Stimulated activated CD4-positive, alpha-beta T cell treated with anti-CD3 and anti-CD28 coated beads, Interleukin-15, amount 100 ng/mL, for 48 hours (primary cell): ENCODE results near the gene RTP2.

ENCODE experiments used
- DNase-seq, 2 donors: peaks; one replicate each; pipeline ENCODE4 v3.0.0-alpha.2; 2020; ENCODE audit warnings: low read depth in 2 of 2

Gene RTP2

GRCh38 chr3:187738331-187739093, 36.2 kb upstream of the RTP2 start:
- DNase-seq, result peak; percentile 51 to 62

GRCh38 chr3:187738071-187738330, 35.6 kb upstream of the RTP2 start:
- no peak for DNase-seq

DNA sequence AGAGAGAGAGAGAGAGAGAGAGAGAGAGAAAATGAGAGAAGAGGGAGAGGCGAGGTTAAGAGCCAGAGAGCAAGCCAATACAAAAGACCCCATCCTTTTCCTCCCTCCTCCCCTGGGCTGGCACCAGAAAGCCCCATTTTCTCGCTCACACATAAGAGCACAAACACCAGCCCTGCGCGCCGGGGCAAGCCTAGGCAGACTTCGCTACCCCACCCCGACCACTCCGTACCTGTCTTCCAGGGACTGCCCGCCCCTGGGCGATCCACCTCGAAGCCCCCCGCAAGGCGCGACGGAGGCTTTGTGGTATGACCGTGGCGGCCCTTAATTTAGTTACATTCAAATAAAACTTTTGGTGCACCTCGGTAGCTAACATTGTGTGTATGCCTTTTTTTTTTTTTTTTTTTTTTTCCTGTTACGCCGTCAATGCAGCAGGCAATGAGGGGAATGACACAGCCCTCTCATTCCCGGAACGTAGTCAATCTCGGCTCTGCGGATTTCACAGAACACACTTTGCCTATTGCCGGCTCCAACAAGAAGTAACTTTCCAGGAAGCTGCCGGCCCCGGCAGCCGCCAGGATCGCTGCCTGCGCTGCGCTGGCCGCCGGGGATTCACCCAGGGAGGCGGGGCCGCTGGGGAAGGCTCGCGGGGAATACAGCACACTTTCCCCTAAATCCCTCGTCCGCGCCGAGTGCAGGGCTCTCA, 35.2 kb upstream of the RTP2 start:
- DNase-seq, result peak; percentile 24 to 43

GRCh38 chr3:187737006-187737367, 34.6 kb upstream of the RTP2 start:
- no peak for DNase-seq

GRCh38 chr3:187736418-187736871, 34.1 kb upstream of the RTP2 start:
- DNase-seq, result no peak

DNA sequence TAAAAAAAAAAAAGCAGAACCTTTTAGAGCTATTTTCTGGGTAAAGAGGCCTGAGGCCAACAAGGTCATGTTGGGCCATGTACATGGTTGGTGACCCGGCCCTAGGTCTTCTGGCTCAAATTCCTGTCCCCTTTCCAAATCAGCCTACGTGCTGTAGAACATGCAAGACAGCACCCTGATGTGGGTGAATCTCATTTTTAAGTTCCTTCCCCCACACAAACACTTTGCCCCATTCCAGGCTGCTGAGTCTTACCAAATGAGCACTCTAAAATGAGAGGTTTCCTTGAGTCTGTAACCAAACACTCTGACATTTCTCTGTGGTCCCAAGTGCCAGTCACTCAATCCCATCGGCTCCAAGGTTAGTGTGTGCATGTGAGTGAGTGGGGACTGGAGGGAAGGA, 33.5 kb upstream of the RTP2 start:
- DNase-seq, result no peak

- DNase-seq, result no peak
Observed at GRCh38 chr3:187735383-187735782, 33.0 kb upstream of the RTP2 start.

- DNase-seq, result no peak
Observed at GRCh38 chr3:187734841-187735240, 32.5 kb upstream of the RTP2 start.

DNA sequence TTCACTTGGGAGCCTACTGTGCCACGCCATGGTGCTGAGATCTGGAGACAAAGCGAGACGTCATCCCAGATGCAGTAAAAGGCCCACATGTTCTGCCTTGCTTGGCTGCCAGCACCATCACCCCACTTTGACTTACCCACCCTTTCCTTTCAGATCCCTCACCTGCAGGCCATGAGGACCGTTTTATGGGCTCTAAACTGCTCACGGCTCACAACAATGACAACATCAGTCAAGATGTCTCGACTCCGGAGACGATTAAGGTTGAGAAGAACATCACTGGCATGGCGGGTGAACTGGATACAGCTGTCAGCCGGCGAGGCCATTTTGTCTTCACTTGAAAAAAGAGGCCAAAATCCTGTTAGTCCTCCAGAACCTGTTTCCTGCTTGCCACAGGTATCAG, 31.0 kb upstream of the RTP2 start:
- DNase-seq, result no peak

- DNase-seq, result no peak
Observed at GRCh38 chr3:187729598-187729997, 27.2 kb upstream of the RTP2 start.

DNA sequence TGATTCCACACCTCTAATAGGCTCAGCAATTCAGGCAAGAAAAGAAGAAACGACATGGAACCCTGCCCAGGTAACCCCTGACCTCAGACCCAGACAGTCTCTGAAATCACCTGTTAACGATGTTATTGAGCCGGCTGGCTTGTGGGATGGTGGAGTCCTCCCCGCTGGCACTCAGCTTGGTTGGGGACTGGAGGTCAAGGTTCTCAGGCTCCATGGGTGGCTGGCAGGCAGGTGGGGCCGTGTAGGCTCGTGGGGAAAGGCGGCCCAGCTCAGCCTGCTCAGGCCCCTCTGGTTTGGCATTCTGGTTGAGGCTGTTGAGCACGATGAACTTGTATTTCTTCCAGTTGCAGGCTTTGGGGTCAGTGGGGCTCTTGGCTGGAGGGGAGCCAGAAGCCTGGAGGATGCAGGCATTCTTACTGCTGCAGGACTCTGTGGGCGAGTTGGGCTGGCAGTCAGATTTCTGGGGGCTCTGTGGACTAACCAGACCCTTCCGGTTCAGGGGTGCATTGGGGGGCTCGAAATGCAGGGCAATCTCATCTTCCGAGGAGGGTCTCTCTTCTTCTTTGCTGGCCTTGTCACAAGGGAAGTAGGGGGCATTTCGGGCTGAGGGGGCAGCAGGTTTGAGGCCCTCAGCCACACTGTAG, 26.7 kb upstream of the RTP2 start:
- no peak for DNase-seq

DNA sequence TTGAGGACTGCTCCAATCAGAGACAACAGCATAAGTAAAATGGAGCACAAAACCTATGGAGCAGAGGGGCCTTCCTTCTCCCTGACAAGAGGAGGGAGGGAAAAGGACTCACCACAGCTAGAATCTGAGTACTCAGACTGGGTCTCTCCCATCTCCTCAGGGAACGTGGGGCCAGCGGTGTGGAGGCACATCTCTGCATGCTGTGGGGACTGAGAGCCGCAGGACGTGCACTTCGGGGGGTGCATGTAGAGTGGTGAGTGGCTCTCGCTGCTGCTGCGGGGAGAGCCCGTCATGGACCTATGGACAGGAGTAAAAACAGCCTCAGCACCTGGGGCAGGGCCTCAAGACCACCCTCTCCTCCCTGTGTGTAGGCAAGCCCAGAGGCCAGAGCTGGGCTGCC, 25.9 kb upstream of the RTP2 start:
- DNase-seq, result no peak

DNA sequence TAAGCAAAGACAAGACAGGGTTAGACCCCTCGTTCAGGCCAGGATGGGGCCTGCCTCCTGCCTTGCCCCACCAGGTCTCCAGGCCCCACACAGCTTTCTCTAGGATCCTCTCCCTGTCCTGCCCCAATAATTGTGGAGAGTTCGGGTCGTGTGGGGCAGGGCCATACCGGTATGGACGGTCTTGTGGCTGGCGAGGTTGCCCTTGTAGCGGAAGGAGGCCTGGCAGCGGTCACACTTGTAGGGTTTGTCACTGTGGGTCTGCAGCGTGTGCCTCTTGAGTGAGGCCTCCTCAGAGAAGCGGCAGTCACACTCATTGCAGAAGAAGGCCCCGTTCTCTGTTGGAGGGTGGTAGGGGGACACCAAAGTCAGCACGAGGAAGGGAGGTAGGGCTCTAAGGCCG, 24.2 kb upstream of the RTP2 start:
- DNase-seq, result no peak

GRCh38 chr3:187725653-187726370, 23.5 kb upstream of the RTP2 start:
- no peak for DNase-seq

DNA sequence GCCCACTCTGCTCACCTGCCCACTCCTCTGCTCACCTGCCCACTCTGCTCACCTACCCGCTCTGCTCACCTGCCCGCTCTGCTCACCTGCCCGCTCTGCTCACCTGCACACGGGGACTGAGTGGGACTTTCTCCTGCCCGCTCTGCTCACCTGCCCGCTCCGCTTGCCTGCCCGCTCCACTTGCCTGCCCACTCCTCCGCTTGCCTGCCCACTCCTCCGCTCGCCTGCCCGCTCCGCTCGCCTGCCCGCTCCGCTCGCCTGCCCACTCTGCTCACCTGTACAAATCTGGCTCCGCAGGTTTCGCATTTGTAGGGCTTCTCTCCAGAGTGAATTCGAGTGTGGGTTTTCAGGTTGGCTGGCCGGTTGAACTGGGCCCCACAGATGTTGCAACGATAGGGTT, 22.9 kb upstream of the RTP2 start:
- DNase-seq, result no peak

- no peak for DNase-seq
Observed at GRCh38 chr3:187722206-187722612, 19.9 kb upstream of the RTP2 start.

DNA sequence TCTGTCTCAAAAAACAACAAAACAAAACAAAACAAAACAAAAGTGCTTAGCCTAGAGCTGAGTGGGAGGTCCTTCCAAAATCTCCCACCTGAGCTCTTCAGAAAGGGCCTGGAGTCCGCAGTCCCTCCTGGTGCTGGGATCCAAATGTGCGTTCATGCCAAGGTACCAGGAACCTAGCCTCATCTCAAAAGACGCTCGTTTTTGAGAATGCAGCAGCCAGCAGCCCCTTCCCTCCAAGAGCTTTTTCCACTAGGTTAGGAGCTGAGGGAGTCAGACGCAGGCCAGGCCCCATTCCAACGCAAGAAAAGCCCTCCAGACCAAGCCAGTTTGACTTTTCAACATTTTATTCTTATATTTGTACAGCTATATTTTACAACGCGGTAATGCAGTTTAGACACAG, 18.7 kb upstream of the RTP2 start:
- no peak for DNase-seq

GRCh38 chr3:187720337-187720670, 17.9 kb upstream of the RTP2 start:
- DNase-seq, result no peak

DNA sequence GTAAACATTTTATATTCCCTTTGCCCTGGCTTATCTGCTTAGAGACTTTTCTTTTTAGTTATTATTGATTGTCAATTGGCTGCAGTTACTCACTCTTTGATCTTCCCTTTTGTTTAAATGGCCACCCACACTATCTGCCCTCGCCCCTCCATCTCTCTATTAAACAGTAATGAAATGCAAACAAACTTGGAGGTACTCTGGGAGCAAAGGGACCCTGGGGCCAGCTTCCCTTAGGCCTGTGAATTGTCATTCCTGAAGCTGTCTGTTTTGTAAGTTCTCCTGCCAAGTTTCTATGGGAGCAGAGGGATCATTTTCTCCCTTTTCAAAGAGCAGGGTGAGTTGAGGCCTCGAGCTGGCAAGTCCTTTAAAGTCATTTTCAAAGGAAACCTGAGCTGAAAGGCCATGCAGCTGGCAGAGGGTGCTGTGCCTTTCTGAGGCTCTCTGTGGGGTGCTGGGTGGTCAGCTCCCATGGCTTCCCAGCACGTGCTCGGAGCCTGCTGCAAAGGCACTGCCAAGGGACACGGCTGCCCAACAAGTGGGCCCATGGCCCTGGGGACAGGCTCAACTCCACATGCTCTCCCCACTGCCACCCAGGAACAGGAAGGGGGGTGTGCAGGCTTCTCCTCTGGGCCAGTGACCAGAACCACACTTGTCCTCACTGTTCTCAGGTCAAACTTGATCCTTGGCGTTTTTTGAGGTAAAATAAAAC, 17.4 kb upstream of the RTP2 start:
- no peak for DNase-seq

DNA sequence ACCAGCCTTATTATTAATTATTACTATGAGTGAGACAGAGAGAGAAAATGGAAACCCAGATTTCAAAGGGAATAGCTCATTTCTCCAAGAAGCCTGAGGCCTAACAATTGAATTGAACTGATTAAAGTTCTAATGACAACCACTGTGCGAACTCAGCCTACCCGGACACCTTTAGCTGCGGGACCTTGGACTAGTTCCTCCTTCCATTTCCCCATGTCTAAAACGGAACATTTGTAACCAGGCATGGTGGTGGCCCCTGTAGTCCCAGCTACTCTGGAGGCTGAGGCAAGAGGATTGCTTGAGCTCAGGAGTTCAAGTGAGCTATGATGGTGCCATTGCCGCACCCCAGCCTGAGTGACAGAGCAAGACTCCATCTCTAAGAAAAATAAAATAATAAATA, 16.4 kb upstream of the RTP2 start:
- DNase-seq, result no peak

- DNase-seq, result no peak
Observed at GRCh38 chr3:187717572-187717971, 15.2 kb upstream of the RTP2 start.

DNA sequence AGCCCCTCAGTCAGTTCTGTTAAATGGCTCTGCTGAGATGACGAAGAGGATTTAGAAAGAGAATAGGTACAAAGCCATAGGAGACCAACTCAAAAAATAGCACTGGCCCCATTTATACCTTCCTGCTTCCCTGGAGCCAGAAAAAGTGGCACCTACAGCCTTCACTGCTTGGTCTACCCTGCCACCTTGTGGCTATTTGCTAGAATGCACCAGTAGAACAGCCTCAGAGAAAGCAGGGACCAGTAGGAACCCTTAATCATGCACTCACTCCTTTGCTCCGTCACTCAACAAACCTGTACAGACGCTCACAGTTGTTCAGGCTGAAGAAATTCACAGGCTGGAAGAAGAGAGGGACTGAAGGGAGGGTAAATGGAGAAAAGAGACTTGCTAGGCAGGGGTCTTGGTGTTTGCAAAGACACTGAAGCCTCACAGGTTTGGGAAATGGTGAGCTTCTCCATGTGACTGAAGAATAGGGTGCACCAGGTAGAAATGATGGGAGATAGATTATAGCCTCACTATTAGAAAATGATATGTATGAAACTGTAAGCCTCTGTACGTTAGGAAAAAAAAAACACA, 12.1 kb upstream of the RTP2 start:
- peak; percentile 43 to 58 for DNase-seq
